SK-N-DZ (cell line): ENCODE data around the gene FAM234A.
"Not testable (repeated sequence)": the region's sequence is repeated elsewhere in the genome, so short reads cannot be mapped to it uniquely, and the experiment has no call there.

Experiments
- DNase-seq: peaks from one replicate; pipeline ENCODE4 v3.0.0-alpha.2; 2015; ENCODE audit warnings: low spot score

Gene FAM234A

DNA sequence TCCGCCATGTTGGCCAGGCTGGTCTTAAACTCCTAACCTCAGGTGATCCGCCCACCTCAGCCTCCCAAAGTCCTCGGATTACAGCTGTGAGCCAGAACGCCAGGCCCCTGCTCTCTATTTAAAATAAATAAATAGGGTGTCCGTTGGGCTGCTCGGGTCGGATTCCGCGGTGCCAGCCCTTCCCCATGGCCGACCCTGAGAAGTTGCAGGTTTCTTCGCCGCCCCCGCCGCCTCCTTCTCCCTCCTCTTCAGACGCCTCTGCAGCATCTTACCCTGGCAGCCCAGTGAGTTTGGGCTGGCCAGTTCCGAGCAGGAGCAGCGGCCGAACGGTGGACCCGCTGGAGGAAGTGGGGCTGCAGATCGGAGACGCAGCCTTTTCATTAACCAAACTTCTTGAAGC, 3.7 kb upstream of the FAM234A start:
- DNase-seq = no peak

DNA sequence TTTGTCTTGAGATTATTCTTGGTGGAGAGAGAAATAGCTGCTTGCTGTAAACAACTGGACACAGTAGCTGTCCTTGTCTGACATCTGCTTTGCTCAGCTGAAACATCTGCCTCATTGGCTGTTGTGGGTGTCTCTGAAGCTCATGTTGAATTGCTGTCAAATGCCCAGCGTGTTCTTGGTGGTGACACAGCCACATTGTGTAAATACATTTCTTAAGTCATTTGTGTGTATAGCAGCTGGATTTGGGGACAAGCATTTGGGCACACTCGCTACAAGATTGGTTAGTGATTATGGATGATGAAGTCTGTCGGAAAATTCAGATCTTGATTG, 5.3 kb downstream of the FAM234A start:
- no peak for DNase-seq

DNA sequence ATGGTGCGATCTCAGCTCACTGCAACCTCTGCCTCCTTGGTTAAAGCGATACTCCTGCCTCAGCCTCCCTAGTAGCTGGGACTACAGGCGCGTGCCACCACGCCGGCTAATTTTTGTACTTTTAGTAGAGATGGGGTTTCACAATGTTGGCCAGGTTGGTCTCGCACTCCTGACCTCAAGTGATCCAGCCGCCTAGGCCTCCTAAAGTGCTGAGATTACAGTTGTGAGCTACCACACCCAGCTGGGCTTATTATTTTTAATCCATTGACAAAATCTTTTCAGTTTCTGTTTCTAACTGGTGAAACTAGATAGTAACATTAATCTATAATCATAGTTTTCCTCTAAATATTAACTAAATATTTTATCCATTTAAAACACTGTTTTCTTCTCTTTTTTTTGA, 5.9 kb downstream of the FAM234A start:
- DNase-seq = no peak

DNA sequence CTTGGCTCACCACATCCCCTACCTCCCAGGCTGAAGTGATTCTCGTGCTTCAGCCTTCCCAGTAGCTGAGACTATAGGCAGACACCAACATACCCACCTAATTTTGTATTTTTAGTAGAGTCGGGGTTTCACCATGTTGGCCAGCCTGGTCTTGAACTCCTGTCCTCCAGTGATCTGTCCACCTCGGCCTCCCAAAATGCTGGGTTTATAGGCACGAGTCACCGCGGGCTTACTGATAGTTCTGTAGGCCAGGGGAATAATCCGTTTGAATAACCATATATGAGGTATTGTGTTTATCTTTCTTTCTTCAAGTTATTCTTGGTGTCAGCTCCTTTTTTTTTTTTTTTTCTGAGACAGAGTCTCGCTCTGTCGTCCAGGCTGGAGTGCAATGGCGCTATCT, 7.7 kb downstream of the FAM234A start:
- no peak for DNase-seq

DNA sequence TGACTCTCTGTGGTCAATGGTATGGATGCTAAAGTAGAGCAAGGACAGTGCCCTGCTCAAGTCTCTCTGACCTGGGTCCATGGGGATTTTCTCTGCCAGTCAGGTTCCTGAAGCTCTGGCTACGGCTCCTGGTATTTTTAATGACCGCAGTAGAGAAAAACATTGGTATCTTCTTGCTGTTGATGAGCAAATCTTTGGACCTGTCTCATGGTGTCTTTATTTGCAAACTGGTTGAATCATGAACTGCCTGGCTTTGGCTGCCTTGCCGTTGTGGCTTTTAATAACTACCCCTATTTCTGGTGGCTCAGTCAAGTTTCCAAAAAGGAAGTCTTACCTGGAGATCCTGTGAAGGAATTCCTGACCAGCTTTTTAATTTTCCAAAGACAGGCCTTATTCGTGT, 8.7 kb downstream of the FAM234A start:
- DNase-seq = no peak

DNA sequence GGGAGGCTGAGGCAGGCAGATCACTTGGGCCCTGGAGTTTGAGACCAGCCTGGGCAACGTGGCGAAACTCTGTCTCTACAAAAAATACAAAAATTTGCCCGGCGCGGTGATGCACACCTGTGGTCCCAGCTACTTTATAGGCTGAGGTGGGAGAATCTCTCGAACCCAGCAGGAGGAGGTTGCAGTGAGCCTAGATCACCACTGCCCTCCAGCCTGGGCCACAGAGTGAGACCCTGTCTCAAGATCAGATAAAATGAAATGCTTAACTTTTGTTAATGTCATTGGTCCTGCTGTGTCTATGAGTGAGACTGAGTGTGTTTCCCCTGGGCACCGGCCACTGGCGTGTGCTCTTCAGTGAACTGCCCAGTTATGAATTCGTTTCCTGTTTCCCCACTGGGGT, 10.5 kb downstream of the FAM234A start:
- no peak for DNase-seq

DNA sequence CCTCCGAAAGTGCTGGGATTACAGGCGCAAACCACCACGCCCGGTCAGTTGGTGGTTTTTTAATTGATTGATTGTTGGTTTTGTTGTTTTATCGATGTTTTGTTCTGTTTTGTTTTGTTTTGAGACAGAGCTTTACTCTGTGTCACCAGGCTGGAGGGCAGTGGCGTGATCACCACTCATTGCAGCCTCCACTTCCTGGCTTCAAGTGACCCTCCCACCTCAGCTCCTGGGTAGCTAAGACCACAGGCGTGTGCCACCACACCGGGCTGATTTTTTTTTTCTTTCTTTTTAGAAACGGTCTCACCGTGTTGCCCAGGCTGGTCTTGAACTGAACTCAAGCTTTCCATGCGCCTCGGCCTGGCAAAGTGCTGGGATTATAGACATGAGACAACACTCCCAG, 12.4 kb downstream of the FAM234A start:
- no peak for DNase-seq

DNA sequence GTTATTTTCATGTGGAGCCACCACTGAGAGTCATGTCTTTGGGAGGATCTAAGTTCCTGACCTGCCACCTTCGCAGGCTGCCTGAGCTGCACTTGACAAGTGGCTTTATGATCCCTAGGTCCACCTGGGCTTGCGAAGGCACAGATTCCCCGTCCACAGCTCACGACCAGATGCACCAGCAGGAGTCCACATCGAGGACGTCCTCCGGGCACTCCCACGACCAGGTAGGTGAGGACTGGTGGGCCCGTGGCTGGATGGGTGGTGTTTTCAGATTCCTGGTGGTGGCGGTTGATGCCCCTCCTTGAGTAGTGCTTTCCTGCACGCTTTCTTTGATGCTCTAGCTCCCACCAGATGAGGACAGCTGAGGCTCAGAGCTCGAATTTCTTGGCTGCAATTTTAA, 14.8 kb downstream of the FAM234A start:
- no peak for DNase-seq

DNA sequence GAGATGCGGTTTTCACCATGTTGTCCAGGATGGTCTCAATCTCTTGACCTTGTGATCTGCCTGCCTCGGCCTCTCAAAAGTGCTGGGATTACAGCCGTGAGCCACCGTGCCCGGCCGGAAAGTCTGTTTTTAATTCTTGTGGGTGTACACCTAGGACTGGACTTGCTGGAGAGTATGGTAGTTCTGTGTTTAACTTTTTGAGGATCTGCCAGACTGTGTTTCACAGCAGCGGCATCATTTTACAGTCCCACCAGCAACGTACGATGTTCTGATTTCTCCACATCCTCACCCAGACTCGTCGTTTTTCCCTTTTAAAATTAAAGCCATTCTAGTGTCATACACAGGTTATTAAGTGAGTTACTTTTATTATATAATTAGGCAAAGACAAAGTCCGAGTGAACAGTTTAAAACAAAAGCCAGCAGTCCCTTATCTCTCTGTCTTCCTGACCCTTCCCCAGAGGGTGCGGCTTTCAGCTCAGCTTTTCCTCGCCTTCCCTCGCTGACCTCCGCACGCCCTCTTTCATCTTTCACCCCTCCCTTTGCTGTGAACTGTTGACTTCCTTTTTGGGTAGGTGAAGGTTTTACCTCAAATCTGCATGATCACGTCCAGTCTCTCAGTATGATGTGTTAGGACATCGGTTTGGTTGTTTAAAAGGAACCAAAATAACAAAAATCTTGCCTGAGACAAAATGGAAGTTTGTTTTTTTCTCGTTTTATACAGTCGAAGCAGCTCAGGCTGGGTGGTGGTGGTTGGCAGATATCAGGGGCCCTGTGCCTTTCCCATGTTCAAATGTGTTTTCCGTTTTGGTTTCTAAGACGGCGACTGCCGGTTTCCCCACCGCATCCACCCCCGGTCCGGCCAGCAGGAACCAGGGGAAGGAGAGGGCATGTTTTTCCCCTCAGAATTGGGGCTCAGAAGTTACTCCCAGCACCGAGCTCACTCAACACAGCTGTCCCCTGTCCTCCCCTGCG, 18.0 kb downstream of the FAM234A start:
- no peak for DNase-seq

DNA sequence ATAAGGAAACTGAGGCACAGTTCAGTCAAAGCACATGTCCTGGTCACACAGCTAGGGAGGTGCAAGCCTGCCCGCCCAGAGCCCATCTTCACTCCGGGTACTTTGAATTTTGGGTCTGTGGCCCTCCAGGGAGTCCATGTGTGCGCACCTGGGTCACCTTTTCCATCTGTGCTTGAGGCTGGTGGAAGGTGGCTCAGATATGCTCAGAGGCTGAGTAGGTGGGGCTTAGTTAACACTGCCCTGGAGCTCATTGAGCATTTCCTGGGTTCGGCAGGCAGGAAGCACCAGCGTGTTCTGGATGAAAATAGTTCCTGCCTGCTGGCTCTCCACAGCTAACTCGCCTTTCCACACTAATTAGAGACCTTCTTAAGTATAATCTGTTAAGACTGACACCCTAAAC, 19.2 kb downstream of the FAM234A start:
- DNase-seq = no peak

DNA sequence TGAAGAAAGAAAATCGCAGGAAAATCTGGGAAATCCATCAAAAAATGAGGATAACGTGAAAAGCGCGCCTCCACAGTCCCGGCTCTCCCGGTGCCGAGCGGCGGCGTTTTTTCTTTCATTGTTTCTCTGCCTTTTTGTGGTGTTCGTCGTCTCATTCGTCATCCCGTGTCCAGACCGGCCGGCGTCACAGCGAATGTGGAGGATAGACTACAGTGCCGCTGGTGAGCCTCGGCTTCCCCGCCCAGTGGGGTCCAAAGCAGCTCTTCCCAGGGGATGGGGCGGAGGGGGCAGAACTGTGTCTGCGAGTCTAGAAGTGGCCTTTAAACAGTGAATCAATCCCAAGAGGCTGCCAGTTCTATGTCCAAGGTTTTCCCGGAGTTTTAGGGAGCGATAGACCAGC, 19.8 kb downstream of the FAM234A start:
- DNase-seq = no peak

DNA sequence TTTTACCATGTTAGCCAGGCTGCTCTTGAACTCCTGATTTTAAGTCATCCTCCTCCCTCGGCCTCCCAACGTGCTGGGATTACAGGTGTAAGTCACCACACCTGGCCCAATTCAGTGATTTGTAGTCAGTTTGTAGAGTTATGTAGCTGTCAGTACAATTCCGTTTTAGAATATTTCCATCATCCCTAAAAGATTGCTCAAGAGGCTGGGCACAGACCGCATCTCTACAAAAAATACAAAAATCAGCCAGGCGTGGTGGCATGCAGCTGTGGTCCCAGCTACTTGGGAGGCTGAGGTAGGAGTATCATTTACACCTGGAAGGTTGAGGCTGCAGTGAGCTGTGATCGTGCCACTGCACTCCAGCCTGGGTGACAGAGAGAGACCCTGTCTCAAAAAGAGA, 20.6 kb downstream of the FAM234A start:
- no peak for DNase-seq

DNA sequence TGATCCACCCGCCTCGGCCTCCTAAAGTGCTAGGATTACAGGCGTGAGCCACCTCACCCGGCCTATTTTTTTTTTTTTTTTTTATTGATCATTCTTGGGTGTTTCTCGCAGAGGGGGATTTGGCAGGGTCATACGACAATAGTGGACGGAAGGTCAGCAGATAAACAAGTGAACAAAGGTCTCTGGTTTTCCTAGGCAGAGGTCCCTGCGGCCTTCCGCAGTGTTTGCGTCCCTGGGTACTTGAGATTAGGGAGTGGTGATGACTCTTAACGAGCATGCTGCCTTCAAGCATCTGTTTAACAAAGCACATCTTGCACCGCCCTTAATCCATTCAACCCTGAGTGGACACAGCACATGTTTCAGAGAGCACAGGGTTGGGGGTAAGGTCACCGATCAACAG, 23.5 kb downstream of the FAM234A start:
- not testable (repeated sequence) for DNase-seq

DNA sequence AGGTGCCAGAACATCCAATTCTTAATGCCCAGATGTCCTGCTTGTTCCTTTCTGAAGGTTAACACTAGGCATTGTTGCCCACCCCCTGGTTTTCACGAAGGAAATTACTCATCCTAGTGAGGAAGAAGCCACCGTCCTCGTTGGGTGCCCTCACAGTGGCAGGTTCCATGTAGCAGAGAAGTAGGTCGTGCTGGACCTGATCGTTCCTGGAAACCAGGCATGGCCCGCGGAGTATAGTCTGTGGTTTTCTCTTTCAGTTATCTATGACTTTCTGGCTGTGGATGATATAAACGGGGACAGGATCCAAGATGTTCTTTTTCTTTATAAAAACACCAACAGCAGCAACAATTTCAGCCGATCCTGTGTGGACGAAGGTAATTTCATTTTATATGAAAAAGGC, 24.6 kb downstream of the FAM234A start:
- no peak for DNase-seq

DNA sequence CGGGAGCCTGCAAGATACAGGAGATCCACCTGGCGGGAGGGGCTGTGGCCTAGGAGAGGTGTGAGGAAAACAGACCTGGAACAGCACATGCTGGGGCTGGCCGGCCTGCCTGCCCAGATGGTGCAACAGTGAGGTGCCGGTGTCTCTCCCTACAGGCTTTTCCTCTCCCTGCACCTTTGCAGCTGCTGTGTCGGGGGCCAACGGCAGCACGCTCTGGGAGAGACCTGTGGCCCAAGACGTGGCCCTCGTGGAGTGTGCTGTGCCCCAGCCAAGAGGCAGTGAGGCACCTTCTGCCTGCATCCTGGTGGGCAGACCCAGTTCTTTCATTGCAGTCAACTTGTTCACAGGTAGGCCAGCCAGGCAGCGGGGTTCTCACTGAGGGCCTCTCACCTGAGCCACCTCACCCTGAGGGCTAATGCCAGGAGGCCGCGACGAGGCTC, 25.2 kb downstream of the FAM234A start:
- DNase-seq = no peak

DNA sequence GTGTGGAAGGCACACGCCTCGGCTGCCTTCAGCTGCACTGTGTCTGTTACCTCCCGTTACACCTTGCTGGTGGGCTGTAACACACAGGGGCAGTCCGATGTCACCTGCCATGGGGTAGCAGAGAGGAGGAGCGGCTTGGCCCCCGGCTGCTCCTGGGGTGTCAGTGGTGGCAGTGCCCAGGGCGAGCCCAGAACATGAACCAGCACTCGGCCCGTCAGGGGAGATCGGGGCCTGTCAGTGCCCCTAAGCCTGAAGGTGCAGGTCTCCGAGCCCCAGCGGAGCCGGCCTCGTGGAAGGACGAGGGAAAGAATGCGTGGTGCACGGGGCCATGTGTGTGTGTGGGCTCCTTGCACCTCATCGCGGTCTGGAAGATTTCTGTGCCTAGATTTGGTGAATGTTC, 25.7 kb downstream of the FAM234A start:
- no peak for DNase-seq

DNA sequence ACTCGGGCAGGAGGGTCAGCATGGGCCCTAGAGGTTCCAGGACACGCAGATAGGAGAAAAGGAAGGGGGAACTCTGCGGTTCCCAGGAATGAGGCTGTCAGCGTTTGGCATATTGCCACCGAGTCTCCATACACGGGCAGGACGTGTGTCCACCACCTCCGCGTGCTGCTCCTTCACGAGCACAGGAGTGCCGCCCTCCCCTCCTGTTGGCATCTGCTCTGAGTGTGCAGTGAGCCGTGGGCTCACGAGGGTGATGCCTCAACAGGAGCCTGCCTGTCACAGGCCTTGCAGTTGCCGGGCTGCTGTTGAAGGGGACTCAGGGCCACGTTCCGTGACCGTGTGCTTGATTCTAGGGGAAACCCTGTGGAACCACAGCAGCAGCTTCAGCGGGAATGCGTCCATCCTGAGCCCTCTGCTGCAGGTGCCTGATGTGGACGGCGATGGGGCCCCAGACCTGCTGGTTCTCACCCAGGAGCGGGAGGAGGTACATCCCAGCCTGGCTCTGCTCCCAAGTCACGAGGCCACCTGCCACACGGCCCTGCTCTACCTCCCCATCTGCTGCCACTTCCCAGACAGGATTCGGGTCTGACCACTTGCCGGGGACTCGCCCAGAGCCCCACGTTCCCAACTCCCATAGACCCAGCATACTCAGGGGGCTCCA, 26.5 kb downstream of the FAM234A start:
- DNase-seq = no peak

DNA sequence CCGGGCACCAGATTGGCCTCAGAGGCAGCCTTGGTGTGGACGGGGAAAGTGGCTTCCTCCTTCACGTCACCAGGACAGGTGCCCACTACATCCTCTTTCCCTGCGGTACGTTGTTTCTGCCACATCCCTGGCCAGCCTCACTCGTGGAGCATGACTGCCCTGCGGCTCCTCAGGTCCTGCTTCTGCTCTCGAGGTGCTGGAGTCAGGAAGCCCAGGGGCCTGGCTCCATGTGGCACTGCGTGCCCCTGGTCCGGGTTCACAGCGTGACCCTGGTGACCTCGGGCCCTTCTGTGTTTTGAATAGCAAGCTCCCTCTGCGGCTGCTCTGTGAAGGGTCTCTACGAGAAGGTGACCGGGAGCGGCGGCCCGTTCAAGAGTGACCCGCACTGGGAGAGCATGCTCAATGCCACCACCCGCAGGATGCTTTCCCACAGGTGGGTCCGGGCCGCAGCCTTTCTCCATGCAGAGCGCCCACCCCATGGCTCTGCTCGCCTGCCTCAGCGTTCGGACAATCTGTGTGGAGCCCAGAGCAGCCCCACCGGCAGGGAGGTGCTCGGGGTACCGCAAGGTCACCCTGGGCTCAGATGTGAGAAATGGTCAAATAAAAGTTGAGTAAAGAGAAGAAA, 27.6 kb downstream of the FAM234A start:
- DNase-seq = no peak

DNA sequence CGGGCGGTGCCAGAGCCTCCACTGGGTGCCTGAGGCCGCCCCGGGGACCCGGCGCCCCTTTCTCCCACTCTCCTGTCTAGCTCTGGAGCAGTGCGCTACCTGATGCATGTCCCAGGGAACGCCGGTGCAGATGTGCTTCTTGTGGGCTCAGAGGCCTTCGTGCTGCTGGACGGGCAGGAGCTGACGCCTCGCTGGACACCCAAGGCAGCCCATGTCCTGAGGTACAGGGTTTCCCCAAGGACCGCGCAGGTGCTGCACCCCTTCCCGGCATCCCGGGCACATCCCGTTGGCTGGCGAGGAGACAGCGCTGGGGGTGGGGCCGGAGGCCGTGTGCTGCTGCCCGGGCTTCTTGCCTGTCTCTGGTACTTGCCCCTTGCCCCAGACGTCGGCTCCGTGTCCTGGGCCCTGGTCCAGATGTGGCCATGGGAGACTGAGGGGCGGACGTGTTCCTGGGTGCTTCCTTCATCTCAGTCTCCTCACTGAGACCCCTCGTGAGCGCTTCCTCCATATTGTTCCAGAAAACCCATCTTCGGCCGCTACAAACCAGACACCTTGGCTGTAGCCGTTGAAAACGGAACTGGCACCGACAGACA, 28.7 kb downstream of the FAM234A start:
- no peak for DNase-seq

DNA sequence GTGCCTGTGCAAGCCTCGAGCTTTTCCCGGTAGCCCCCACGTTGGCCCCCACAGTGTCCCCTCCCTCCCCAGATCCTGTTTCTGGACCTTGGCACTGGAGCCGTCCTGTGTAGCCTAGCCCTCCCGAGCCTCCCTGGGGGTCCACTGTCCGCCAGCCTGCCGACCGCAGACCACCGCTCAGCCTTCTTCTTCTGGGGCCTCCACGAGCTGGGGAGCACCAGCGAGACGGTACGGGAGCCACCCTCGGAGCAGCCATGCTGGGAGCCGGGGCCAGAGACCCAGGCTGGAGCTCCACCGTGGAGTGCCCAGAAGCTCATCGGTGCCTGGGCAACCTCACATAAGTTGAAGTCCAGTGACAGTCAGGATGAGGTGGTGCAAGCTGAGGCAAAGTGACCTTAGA, 29.3 kb downstream of the FAM234A start:
- DNase-seq = no peak

DNA sequence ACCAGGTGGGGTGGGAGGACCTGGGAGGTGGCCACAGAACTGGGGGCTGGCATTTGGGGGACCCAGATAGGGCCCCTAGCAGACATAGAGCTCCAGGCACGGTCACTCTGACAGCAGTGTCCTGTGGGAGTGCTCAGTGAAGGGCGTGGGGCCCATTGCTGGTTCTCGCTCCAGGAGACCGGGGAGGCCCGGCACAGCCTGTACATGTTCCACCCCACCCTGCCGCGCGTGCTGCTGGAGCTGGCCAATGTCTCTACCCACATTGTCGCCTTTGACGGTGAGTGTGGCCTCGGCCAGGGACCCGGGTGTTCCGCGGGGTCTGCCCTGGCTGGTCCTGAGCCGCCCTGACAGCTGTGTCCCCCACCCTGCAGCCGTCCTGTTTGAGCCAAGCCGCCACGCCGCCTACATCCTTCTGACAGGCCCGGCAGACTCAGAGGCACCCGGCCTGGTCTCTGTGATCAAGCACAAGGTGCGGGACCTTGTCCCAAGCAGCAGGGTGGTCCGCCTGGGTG, 29.9 kb downstream of the FAM234A start:
- DNase-seq = no peak

DNA sequence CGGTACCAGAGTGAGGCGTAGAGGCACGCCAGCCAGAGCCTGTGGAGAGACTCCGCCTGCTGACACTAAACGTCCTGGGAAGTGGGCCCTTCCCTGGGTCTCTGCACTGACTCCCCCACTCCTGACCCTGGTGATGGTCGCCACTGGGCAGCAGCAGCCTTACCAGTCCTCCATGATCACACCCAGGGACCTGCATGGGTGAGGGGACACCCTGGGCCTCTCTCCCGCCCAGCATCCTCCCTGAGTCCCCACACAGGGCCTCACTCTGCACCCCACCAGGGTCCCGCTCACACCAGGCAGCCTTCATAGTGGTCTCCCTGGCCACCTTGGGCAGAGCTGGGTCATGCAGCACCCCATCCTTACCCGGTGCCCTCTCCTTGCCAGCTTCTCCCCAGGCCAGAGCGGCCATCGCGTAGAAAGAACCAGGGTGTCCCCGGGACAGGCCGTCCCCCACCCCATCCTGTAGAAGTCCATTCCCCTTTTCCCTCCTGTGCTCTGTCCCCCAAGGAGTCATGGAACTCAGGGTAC, 30.4 kb downstream of the FAM234A start:
- no peak for DNase-seq
